Neural progenitor cell (in vitro differentiated cells): Measurements from ENCODE around the gene RARRES1. TPM values are rescaled to one million over a fixed set of nuclear protein-coding genes. Genes with fewer than 3 reads are reported as not detected.

Experiments used
- DNase-seq: peaks from one replicate; pipeline ENCODE4 v3.0.0-alpha.2; 2016; ENCODE audit warnings: low spot score
- H2AFZ ChIP-seq: fragments of 200-600 bp; sonication (generic); replicated peaks from 2 replicates; pipeline ENCODE4 v1.6.1; 2016; ENCODE audit warnings: antibody characterized with exemption
- H3F3A ChIP-seq: fragments of 200-600 bp; sonication (generic); 2 replicates; pipeline ENCODE4 v1.6.1; 2016; ENCODE audit warnings: antibody characterized with exemption, low read depth
- H3K27ac ChIP-seq: fragments of 200-600 bp; sonication (generic); 2 replicates; pipeline ENCODE4 v1.5.1; 2016; ENCODE audit warnings: mild to moderate bottlenecking
- H3K27me3 ChIP-seq: fragments of 200-600 bp; sonication (generic); 2 replicates; pipeline ENCODE4 v1.6.1; 2016; ENCODE audit warnings: mild to moderate bottlenecking, moderate library complexity
- H3K36me3 ChIP-seq: fragments of 200-600 bp; sonication (generic); 2 replicates; pipeline ENCODE4 v1.5.1; 2016
- H3K4me1 ChIP-seq: fragments of 200-600 bp; sonication (generic); 2 replicates; pipeline ENCODE4 v1.6.1; 2016; ENCODE audit warnings: mixed run types
- H3K4me2 ChIP-seq: fragments of 200-600 bp; sonication (generic); 2 replicates; pipeline ENCODE4 v1.6.1; 2016
- H3K4me3 ChIP-seq: fragments of 200-600 bp; sonication (generic); 2 replicates; pipeline ENCODE4 v1.5.1; 2016
- H3K79me2 ChIP-seq: fragments of 200-600 bp; sonication (generic); 2 replicates; pipeline ENCODE4 v1.6.1; 2016; ENCODE audit warnings: low read depth
- H3K9ac ChIP-seq: fragments of 200-600 bp; sonication (generic); 2 replicates; pipeline ENCODE4 v1.6.1; 2016
- H3K9me3 ChIP-seq: fragments of 200-600 bp; sonication (generic); 2 replicates; pipeline ENCODE4 v1.5.1; 2016; ENCODE audit warnings: low read depth
- H4K20me1 ChIP-seq: fragments of 200-600 bp; sonication (generic); 2 replicates; pipeline ENCODE4 v1.6.1; 2016; ENCODE audit warnings: low read depth
- H3K27ac Mint-ChIP-seq: 3 replicates; pipeline ENCODE4 v1.8.0; 2021; ENCODE audit warnings: mixed read lengths
- H3K27me3 Mint-ChIP-seq: 2 replicates; pipeline ENCODE4 v1.8.0; 2022; ENCODE audit warnings: low read depth, mild to moderate bottlenecking, inconsistent platforms, moderate library complexity, mixed read lengths; ENCODE audit not compliant: insufficient read depth
- H3K36me3 Mint-ChIP-seq: 3 replicates; pipeline ENCODE4 v1.8.0; 2021; ENCODE audit warnings: mixed read lengths
- H3K4me1 Mint-ChIP-seq: 3 replicates; pipeline ENCODE4 v1.8.0; 2021; ENCODE audit warnings: mixed read lengths
- H3K4me3 Mint-ChIP-seq: 3 replicates; pipeline ENCODE4 v1.8.0; 2021; ENCODE audit warnings: mild to moderate bottlenecking, moderate library complexity, mixed read lengths
- H3K9me3 Mint-ChIP-seq: 3 replicates; pipeline ENCODE4 v1.8.0; 2020; ENCODE audit warnings: mixed read lengths
- CTCF ChIP-seq: fragments of 200-600 bp; sonication (generic); IDR thresholded peaks from 2 replicates; pipeline ENCODE4 v1.5.1; 2017; ENCODE audit warnings: antibody characterized with exemption, mild to moderate bottlenecking
- EZH2 ChIP-seq: fragments of 200-600 bp; sonication (generic); IDR thresholded peaks from 2 replicates; pipeline ENCODE4 v1.6.1; 2017; ENCODE audit warnings: antibody characterized with exemption, mild to moderate bottlenecking, moderate library complexity
- EZH2phosphoT487 ChIP-seq: fragments of 200-600 bp; sonication (generic); IDR thresholded peaks from 2 replicates; pipeline ENCODE4 v1.6.1; 2017; ENCODE audit warnings: antibody characterized with exemption
- total RNA-seq: library from RNA; depleted of rRNA; stranded (reverse); fragments of >200 nt; gene quantifications from 2 replicates; pipeline ENCODE4 v1.2.3, GENCODE V29; 2015; ENCODE audit warnings: low replicate concordance

The RARRES1 gene
- total RNA-seq, 1 donor from 2014 or later, result 0.21 TPM

GRCh38 chr3:158775426-158776410 lies 43.5 kb upstream of the RARRES1 start:
- Histone ChIP-seq H2AFZ (no peak overlapping the region), H4K20me1 (no peaks in the 10 kb centered on the region), H3K4me3 (no peak overlapping the region), H3K4me1 (no peaks in the 10 kb centered on the region), H3K9me3 (no peaks in the 10 kb centered on the region), H3K27ac (no peak overlapping the region), H3K79me2 (no peaks in the 10 kb centered on the region), H3K9ac (no peak overlapping the region), H3K36me3 (no peaks in the 10 kb centered on the region), H3K27me3 (no peaks in the 10 kb centered on the region), H3F3A (no peaks in the 10 kb centered on the region), H3K4me2 (no peak overlapping the region)
- no peaks in the 10 kb centered on the region for H3K4me1 Mint-ChIP-seq
- TF ChIP-seq CTCF, result no peak
- TF ChIP-seq EZH2phosphoT487, result no peak
- TF ChIP-seq EZH2, result no peak
- H3K36me3 Mint-ChIP-seq, result no peaks in the 10 kb centered on the region
- H3K27ac Mint-ChIP-seq, result no peak overlapping the region
- peaks cover 2% of the 10 kb centered on the region for H3K27me3 Mint-ChIP-seq
- no peaks in the 10 kb centered on the region for H3K9me3 Mint-ChIP-seq
- no peak overlapping the region for H3K4me3 Mint-ChIP-seq
- DNase-seq, result no peak

GRCh38 chr3:158774965-158775364 lies 42.7 kb upstream of the RARRES1 start:
- Histone ChIP-seq H3K9ac (no peak overlapping the region), H3K79me2 (no peaks in the 10 kb centered on the region), H3K4me2 (no peak overlapping the region), H3F3A (no peaks in the 10 kb centered on the region), H4K20me1 (no peaks in the 10 kb centered on the region), H3K4me1 (no peaks in the 10 kb centered on the region), H3K9me3 (no peaks in the 10 kb centered on the region), H3K4me3 (no peak overlapping the region), H3K36me3 (no peaks in the 10 kb centered on the region), H3K27me3 (no peaks in the 10 kb centered on the region), H2AFZ (no peak overlapping the region), H3K27ac (no peak overlapping the region)
- H3K27me3 Mint-ChIP-seq, result peaks cover 2% of the 10 kb centered on the region
- TF ChIP-seq CTCF, result no peak
- TF ChIP-seq EZH2, result no peak
- TF ChIP-seq EZH2phosphoT487, result no peak
- no peaks in the 10 kb centered on the region for H3K9me3 Mint-ChIP-seq
- H3K27ac Mint-ChIP-seq, result no peak overlapping the region
- no peaks in the 10 kb centered on the region for H3K4me1 Mint-ChIP-seq
- DNase-seq, result no peak
- no peak overlapping the region for H3K4me3 Mint-ChIP-seq
- H3K36me3 Mint-ChIP-seq, result no peaks in the 10 kb centered on the region

- DNase-seq, result no peak
- no peak overlapping the region for H3K4me3 ChIP-seq
- H3K4me1 Mint-ChIP-seq, result no peaks in the 10 kb centered on the region
- no peak overlapping the region for H3K4me3 Mint-ChIP-seq
- TF ChIP-seq EZH2, result no peak
- no peaks in the 10 kb centered on the region for H3K27me3 ChIP-seq
- H3K9ac ChIP-seq, result no peak overlapping the region
- H3K27me3 Mint-ChIP-seq, result peaks cover 2% of the 10 kb centered on the region
- H4K20me1 ChIP-seq, result no peaks in the 10 kb centered on the region
- no peaks in the 10 kb centered on the region for H3K36me3 Mint-ChIP-seq
- H3K79me2 ChIP-seq, result no peaks in the 10 kb centered on the region
- no peaks in the 10 kb centered on the region for H3K9me3 ChIP-seq
- H3K9me3 Mint-ChIP-seq, result no peaks in the 10 kb centered on the region
- no peaks in the 10 kb centered on the region for H3K4me1 ChIP-seq
- H3K27ac Mint-ChIP-seq, result no peak overlapping the region
- H3K4me2 ChIP-seq, result no peak overlapping the region
- no peaks in the 10 kb centered on the region for H3F3A ChIP-seq
- no peak overlapping the region for H2AFZ ChIP-seq
- no peaks in the 10 kb centered on the region for H3K36me3 ChIP-seq
- no peak overlapping the region for H3K27ac ChIP-seq
These were observed 41.9 kb upstream of the RARRES1 start for GRCh38 chr3:158773845-158774830.
